ENCODE results near the gene ALK. TPM values are rescaled to one million over a fixed set of nuclear protein-coding genes. Genes with fewer than 3 reads are reported as not detected.

The ALK gene
- total and polyA plus RNA-seq, 2 donors (not counting 1 experiment from before 2014, with no cell fraction given): not detected

- Histone ChIP-seq H3K4me1 (ENCODE audit: control insufficient read depth in 2 of 2, insufficient read depth in 2 of 2, low read length in 2 of 2) (no peaks in the 10 kb centered on the region), H3K27me3 (replicated peaks in 1 of 4; ENCODE audit: control extremely low read depth in 1 of 4, control insufficient read depth in 3 of 4, insufficient read depth in 4 of 4, low read length in 3 of 4) (no peaks in the 10 kb centered on the region), H2AFZ (ENCODE audit: insufficient read depth, low read depth, low read length, poor library complexity, severe bottlenecking) (no peak overlapping the region), H3K79me2 (ENCODE audit: control insufficient read depth, insufficient read depth, low read length) (no peaks in the 10 kb centered on the region), H3K9me3 (ENCODE audit: control extremely low read depth in 1 of 3, control insufficient read depth in 2 of 3, insufficient read depth in 1 of 3, low read length in 2 of 3) (no peaks in the 10 kb centered on the region), H3K36me3 (replicated peaks in 1 of 2; ENCODE audit: control extremely low read depth in 1 of 2, control insufficient read depth in 1 of 2, extremely low read depth in 1 of 2, insufficient read depth in 2 of 2, low read length in 1 of 2) (no peaks in the 10 kb centered on the region), H3K4me2 (replicated peaks; ENCODE audit: low read depth, low read length, poor library complexity, severe bottlenecking) (no peak overlapping the region), H3K27ac (ENCODE audit: low read length in 2 of 2) (no peak overlapping the region), H3K9ac (ENCODE audit: low read length) (no peak overlapping the region), H3K4me3 (ENCODE audit: control extremely low read depth in 1 of 5, extremely low read depth in 1 of 5, insufficient read depth in 1 of 5, low read depth in 2 of 5, low read length in 4 of 5) (no peak overlapping the region), H4K20me1 (ENCODE audit: control insufficient read depth, insufficient read depth, low read length, poor library complexity, severe bottlenecking) (no peaks in the 10 kb centered on the region)
- ChIA-PET CTCF (no interaction called here), POLR2A (no interaction called here)
- DNase-seq: no peak
- Mint-ChIP-seq H3K4me1 (no peaks in the 10 kb centered on the region), H3K27me3 (peaks cover 19% of the 10 kb centered on the region), H3K9me3 (ENCODE audit: insufficient read depth) (peaks cover 3% of the 10 kb centered on the region), H3K4me3 (no peak overlapping the region), H3K27ac (no peak overlapping the region)
- TF ChIP-seq EZH2 (IDR thresholded peaks at IDR 0.05; ENCODE audit: borderline replicate concordance, insufficient read depth, low read depth, low read length, poor library complexity, severe bottlenecking) (no peak), CTCF (IDR thresholded peaks at IDR 0.05) (no peak)
- ATAC-seq (ENCODE audit: low read depth): no peak
- 42% methylated on average over 2 of the region's 3 CpGs for WGBS (ENCODE audit: insufficient coverage)
- intact Hi-C loops (cut with micrococcal nuclease): no loop called here
These were observed 461.2 kb downstream of the ALK start for GRCh38 chr2:29460190-29460589.

- Mint-ChIP-seq H3K4me3 (no peak overlapping the region), H3K27me3 (peaks cover 19% of the 10 kb centered on the region), H3K27ac (no peak overlapping the region), H3K4me1 (no peaks in the 10 kb centered on the region), H3K9me3 (ENCODE audit: insufficient read depth) (peaks cover 3% of the 10 kb centered on the region)
- intact Hi-C loops (cut with micrococcal nuclease): no loop called here
- ATAC-seq (ENCODE audit: low read depth): no peak
- ChIA-PET CTCF (no interaction called here), POLR2A (no interaction called here)
- Histone ChIP-seq H2AFZ (ENCODE audit: insufficient read depth, low read depth, low read length, poor library complexity, severe bottlenecking) (no peak overlapping the region), H3K4me3 (ENCODE audit: control extremely low read depth in 1 of 5, extremely low read depth in 1 of 5, insufficient read depth in 1 of 5, low read depth in 2 of 5, low read length in 4 of 5) (no peak overlapping the region), H3K79me2 (ENCODE audit: control insufficient read depth, insufficient read depth, low read length) (no peaks in the 10 kb centered on the region), H3K36me3 (replicated peaks in 1 of 2; ENCODE audit: control extremely low read depth in 1 of 2, control insufficient read depth in 1 of 2, extremely low read depth in 1 of 2, insufficient read depth in 2 of 2, low read length in 1 of 2) (no peaks in the 10 kb centered on the region), H3K9ac (ENCODE audit: low read length) (no peak overlapping the region), H4K20me1 (ENCODE audit: control insufficient read depth, insufficient read depth, low read length, poor library complexity, severe bottlenecking) (no peaks in the 10 kb centered on the region), H3K27me3 (replicated peaks in 1 of 4; ENCODE audit: control extremely low read depth in 1 of 4, control insufficient read depth in 3 of 4, insufficient read depth in 4 of 4, low read length in 3 of 4) (no peaks in the 10 kb centered on the region), H3K4me1 (ENCODE audit: control insufficient read depth in 2 of 2, insufficient read depth in 2 of 2, low read length in 2 of 2) (no peaks in the 10 kb centered on the region), H3K4me2 (replicated peaks; ENCODE audit: low read depth, low read length, poor library complexity, severe bottlenecking) (no peak overlapping the region), H3K27ac (ENCODE audit: low read length in 2 of 2) (no peak overlapping the region), H3K9me3 (ENCODE audit: control extremely low read depth in 1 of 3, control insufficient read depth in 2 of 3, insufficient read depth in 1 of 3, low read length in 2 of 3) (no peaks in the 10 kb centered on the region)
- DNase-seq: no peak
- TF ChIP-seq EZH2 (IDR thresholded peaks at IDR 0.05; ENCODE audit: borderline replicate concordance, insufficient read depth, low read depth, low read length, poor library complexity, severe bottlenecking) (no peak), CTCF (IDR thresholded peaks at IDR 0.05) (no peak)
- no CpG with 5 or more reads among the region's 4 CpGs for WGBS (ENCODE audit: insufficient coverage)
These were observed 461.8 kb downstream of the ALK start for GRCh38 chr2:29459445-29460179.
